ENCODE results near the gene ABI2.

GRCh38 chr2:203440671-203441070, 112.5 kb downstream of the ABI2 start:
- TF ChIP-seq CTCF (IDR thresholded peaks at IDR 0.05) = no peak
- no peak for TF ChIP-seq POLR2A (IDR thresholded peaks at IDR 0.05)
